Panc1 (cell line): Measurements from ENCODE around the gene SLC44A1. TPM values are rescaled to one million over a fixed set of nuclear protein-coding genes. Genes with fewer than 3 reads are reported as not detected.

Experiments used
- ATAC-seq: fragments of 200-7000 bp; cut with Tn5 transposase; 2 replicates; pipeline ENCODE4 v1.9.1; 2020; ENCODE audit warnings: mild to moderate bottlenecking, moderate library complexity
- BruUV-seq: library from RNA; stranded (reverse); fragments of 400-500 nt; replicated peaks from 2 replicates; lab custom pipeline; 2021; lab: Mats Ljungman, UMichigan
- CTCF ChIA-PET: fragments of 300-600 bp; sonication (Branson Sonifier 250); formaldehyde crosslinking; loops from one replicate; lab custom pipeline; 2022; ENCODE audit warnings: antibody characterized with exemption; lab: Charles Lee
- POLR2A ChIA-PET: fragments of 300-600 bp; sonication (Branson Sonifier 250); formaldehyde crosslinking; loops from one replicate; lab custom pipeline; 2022; ENCODE audit warnings: antibody characterized with exemption; lab: Charles Lee
- DNase-seq: peaks from one replicate; pipeline ENCODE4 v3.0.0-alpha.2; 2010; ENCODE audit warnings: low read depth, low spot score
- H3K27ac ChIP-seq: 2 replicates; pipeline ENCODE4 v1.5.1; 2011; ENCODE audit warnings: mild to moderate bottlenecking, low read length, inconsistent platforms
- H3K27me3 ChIP-seq: fragments of 200-500 bp; sonication (Bioruptor generic); 2 replicates; pipeline ENCODE4 v1.6.0; 2014; ENCODE audit warnings: low read length, inconsistent platforms; ENCODE audit not compliant: control insufficient read depth, insufficient read depth
- H3K36me3 ChIP-seq: fragments of 200-500 bp; sonication (Bioruptor generic); 2 replicates; pipeline ENCODE4 v1.5.1; 2014; ENCODE audit warnings: inconsistent platforms, mild to moderate bottlenecking, low read length, moderate library complexity; ENCODE audit not compliant: control insufficient read depth, insufficient read depth
- H3K4me1 ChIP-seq: 2 replicates; pipeline ENCODE4 v1.5.1; 2011; ENCODE audit warnings: inconsistent platforms, mild to moderate bottlenecking, low read length, moderate library complexity; ENCODE audit not compliant: control insufficient read depth, insufficient read depth
- H3K4me3 ChIP-seq, 2 experiments: 2 replicates each; pipeline ENCODE4 v1.5.1; 2011 to 2012; ENCODE audit warnings: low read depth in 2 of 2, low read length in 2 of 2, mild to moderate bottlenecking in 2 of 2, inconsistent platforms in 1 of 2, moderate library complexity in 1 of 2
- H3K9me3 ChIP-seq: fragments of 200-500 bp; sonication (Bioruptor generic); 2 replicates; pipeline ENCODE4 v1.5.1; 2014; ENCODE audit warnings: low read depth, mild to moderate bottlenecking, inconsistent platforms, low read length, moderate library complexity; ENCODE audit not compliant: control insufficient read depth, insufficient read depth
- POLR2AphosphoS5 ChIP-seq: IDR thresholded peaks from 2 replicates; pipeline ENCODE4 v1.6.1; 2012; ENCODE audit warnings: mild to moderate bottlenecking, low read depth, low read length, moderate library complexity
- REST ChIP-seq, 2 experiments: IDR thresholded peaks; 2 replicates each; pipeline ENCODE4 v1.6.1; 2011 to 2012; ENCODE audit warnings: low read depth in 2 of 2, control low read depth in 1 of 2, low read length in 1 of 2, mild to moderate bottlenecking in 1 of 2, moderate library complexity in 1 of 2; ENCODE audit not compliant: insufficient read depth in 1 of 2
- SIN3A ChIP-seq: IDR thresholded peaks from 2 replicates; pipeline ENCODE4 v1.6.1; 2012; ENCODE audit warnings: low read depth, mild to moderate bottlenecking, low read length, moderate library complexity, borderline replicate concordance; ENCODE audit not compliant: insufficient read depth
- TCF7L2 ChIP-seq: IDR thresholded peaks from 2 replicates; pipeline ENCODE4 v1.6.1; 2011; ENCODE audit warnings: mild to moderate bottlenecking, low read depth, low read length, inconsistent platforms
- in situ Hi-C: cut with HindIII; loops from 2 replicates; pipeline ENCODE4 v1.10.0; 2016; ENCODE audit warnings: low sequenced_read_pairs, low pct_unique_long_range_greater_than_20kb
- intact Hi-C: fragments of 100-400 bp; cut with micrococcal nuclease; formaldehyde crosslinking; loops from one replicate; pipeline ENCODE4 v1.10.0; 2022; ENCODE audit not compliant: unreplicated experiment
- total RNA-seq: library from RNA; stranded (reverse); gene quantifications from one replicate; pipeline ENCODE4 v1.2.1, GENCODE V29; 2021; ENCODE audit not compliant: unreplicated experiment
- TF ChIP-seq, protein P1 (sequence below): fragments of 450-650 bp; IDR thresholded peaks from 2 replicates; pipeline ENCODE4 v1.5.1; 2017; ENCODE audit warnings: mild to moderate bottlenecking

The SLC44A1 gene
- total RNA-seq, 1 experiment from 2014 or later = 8.7 TPM

DNA sequence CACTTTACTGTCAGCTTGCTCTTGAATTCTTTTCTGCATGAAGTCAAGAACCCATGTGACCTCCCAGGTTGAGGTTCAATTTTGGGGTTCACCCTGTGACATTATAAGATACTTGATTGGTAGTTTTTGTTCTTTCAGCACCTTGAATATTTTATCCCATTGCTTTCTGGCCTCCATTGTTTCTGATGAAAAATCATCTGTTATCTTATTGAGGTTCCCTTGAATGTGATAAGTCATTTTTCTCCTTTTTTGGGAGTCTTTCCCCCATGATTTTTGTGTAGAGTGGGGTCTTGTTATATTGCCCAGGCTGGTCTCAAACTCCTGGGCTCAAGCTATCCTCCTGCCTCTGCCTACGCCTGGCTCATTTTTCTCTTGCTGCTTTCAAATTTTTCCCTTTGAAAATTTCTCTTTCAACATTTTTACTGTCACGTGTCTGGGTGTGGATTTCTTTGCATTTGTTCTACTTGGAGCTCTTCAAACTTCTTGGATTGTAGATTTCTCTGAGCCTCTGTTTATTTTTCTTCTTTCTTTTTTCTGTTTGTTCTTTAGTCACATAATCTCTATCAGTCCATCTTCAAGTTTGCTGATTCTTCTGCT is 20.8 kb upstream of the SLC44A1 start:
- DNase-seq = no peak
- ChIA-PET POLR2A (no interaction called here), CTCF (no interaction called here)
- no peaks in the 10 kb centered on the region for H3K4me1 ChIP-seq
- intact Hi-C loops (no loop called here), in situ Hi-C loops (no loop called here)
- ATAC-seq = no peak
- H3K27ac ChIP-seq = no peak overlapping the region
- no peaks in the 10 kb centered on the region for H3K9me3 ChIP-seq
- no TSS peak for BruUV-seq
- no peak overlapping the region for H3K4me3 ChIP-seq
- no peaks in the 10 kb centered on the region for H3K27me3 ChIP-seq
- TF ChIP-seq POLR2AphosphoS5 (no peak), REST (IDR thresholded peaks at IDR 0.05; ENCODE audit: insufficient read depth in 1 of 2, low read depth in 2 of 2, low read length in 1 of 2) (no peak), SIN3A (no peak), TCF7L2 (no peak)
- TF ChIP-seq, protein P1, sequence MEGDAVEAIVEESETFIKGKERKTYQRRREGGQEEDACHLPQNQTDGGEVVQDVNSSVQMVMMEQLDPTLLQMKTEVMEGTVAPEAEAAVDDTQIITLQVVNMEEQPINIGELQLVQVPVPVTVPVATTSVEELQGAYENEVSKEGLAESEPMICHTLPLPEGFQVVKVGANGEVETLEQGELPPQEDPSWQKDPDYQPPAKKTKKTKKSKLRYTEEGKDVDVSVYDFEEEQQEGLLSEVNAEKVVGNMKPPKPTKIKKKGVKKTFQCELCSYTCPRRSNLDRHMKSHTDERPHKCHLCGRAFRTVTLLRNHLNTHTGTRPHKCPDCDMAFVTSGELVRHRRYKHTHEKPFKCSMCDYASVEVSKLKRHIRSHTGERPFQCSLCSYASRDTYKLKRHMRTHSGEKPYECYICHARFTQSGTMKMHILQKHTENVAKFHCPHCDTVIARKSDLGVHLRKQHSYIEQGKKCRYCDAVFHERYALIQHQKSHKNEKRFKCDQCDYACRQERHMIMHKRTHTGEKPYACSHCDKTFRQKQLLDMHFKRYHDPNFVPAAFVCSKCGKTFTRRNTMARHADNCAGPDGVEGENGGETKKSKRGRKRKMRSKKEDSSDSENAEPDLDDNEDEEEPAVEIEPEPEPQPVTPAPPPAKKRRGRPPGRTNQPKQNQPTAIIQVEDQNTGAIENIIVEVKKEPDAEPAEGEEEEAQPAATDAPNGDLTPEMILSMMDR = no peak
- H3K36me3 ChIP-seq = no peaks in the 10 kb centered on the region

DNA sequence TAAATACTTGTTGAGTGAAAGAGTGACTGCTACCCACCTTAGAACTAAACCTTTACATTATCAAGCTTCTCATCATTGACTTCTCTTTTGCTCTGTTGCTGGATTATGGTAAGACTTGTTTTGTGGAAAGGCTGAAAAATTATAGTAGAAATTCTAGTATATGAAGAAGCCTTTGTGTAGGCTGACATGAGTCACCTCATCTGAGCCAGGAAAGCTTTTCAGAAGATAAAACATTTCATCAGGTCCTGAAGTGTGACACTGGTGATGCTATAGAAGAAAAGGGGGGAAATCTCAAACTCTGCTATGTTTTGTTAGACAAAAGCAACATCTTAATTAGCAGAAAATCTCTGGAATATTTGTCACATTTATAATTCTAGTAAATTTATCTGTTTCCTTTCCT is 18.4 kb upstream of the SLC44A1 start:
- Histone ChIP-seq H3K27me3 (no peaks in the 10 kb centered on the region), H3K4me1 (no peaks in the 10 kb centered on the region), H3K27ac (no peak overlapping the region), H3K4me3 (no peak overlapping the region), H3K36me3 (no peaks in the 10 kb centered on the region), H3K9me3 (no peaks in the 10 kb centered on the region)
- BruUV-seq = no TSS peak
- CTCF ChIA-PET = no interaction called here
- TF ChIP-seq POLR2AphosphoS5 = no peak
- TF ChIP-seq, protein P1 = no peak
- TF ChIP-seq TCF7L2 = no peak
- no peak for TF ChIP-seq SIN3A
- TF ChIP-seq REST (IDR thresholded peaks at IDR 0.05; ENCODE audit: insufficient read depth in 1 of 2, low read depth in 2 of 2, low read length in 1 of 2) = no peak
- intact Hi-C loops (no loop called here), in situ Hi-C loops (no loop called here)
- no peak for DNase-seq
- no peak for ATAC-seq
- POLR2A ChIA-PET = no interaction called here
